HepG2 (cell line): Measurements from ENCODE around the gene ATP12A. TPM values are rescaled to one million over a fixed set of nuclear protein-coding genes. Genes with fewer than 3 reads are reported as not detected.

ENCODE experiments used
- ATAC-seq: fragments of 200-7000 bp; cut with Tn5 transposase; 3 replicates; pipeline ENCODE4 v1.9.1; 2020; ENCODE audit warnings: mild to moderate bottlenecking, moderate library complexity
- BruUV-seq: library from RNA; stranded (reverse); fragments of 400-500 nt; replicated peaks from 2 replicates; lab custom pipeline; 2021; lab: Mats Ljungman, UMichigan
- CTCF ChIA-PET: fragments of 300-600 bp; formaldehyde crosslinking; extraction: SDS; loops from one replicate; lab custom pipeline; 2021; ENCODE audit warnings: low total read pairs, inconsistent platforms, low intra/inter-chr PET ratio; lab: Yijun Ruan, JAX
- POLR2A ChIA-PET: fragments of 350-600 bp; sonication (Branson Sonifier 250); formaldehyde crosslinking; loops from one replicate; lab custom pipeline; 2020; ENCODE audit warnings: antibody characterized with exemption, inconsistent platforms; lab: Yijun Ruan, JAX
- DNase-seq: peaks from one replicate; pipeline ENCODE4 v3.0.0-alpha.2; 2015; ENCODE audit warnings: low spot score
- FAIRE-seq: peaks from 3 replicates; lab custom pipeline; 2011; peaks lifted over from hg19 to GRCh38; lab: Jason Lieb, UNC
- H2AFZ ChIP-seq: one replicate; pipeline ENCODE4 v1.6.1; 2011; ENCODE audit warnings: low read length, inconsistent platforms
- H3K27ac ChIP-seq: fragments of 300-600 bp; 3 replicates; pipeline ENCODE4 v1.8.0; 2011; ENCODE audit warnings: mixed run types, mild to moderate bottlenecking, mixed read lengths, low read length, inconsistent platforms; ENCODE audit not compliant: insufficient read depth; ENCODE audit errors: extremely low read length
- H3K27me3 ChIP-seq, 2 experiments: fragments of 200-600 bp in 1 of 2; 2 replicates in 1 of 2; 3 replicates in 1 of 2; pipeline versions ENCODE4 v1.6.0 to v1.8.0; 2011; ENCODE audit warnings: low read length in 2 of 2, mild to moderate bottlenecking in 2 of 2, moderate library complexity in 2 of 2, inconsistent platforms in 1 of 2; ENCODE audit not compliant: insufficient read depth in 2 of 2, control insufficient read depth in 1 of 2
- H3K36me3 ChIP-seq, 2 experiments: fragments of 200-600 bp in 1 of 2; replicated peaks in 1 of 2; 2 replicates in 1 of 2; 3 replicates in 1 of 2; pipeline versions ENCODE4 v1.5.1 to v1.8.0; 2011; ENCODE audit warnings: low read length in 2 of 2, inconsistent platforms in 1 of 2; ENCODE audit not compliant: insufficient read depth in 2 of 2, control insufficient read depth in 1 of 2
- H3K4me1 ChIP-seq: 2 replicates; pipeline ENCODE4 v1.5.1; 2012; ENCODE audit warnings: low read length, inconsistent platforms; ENCODE audit not compliant: insufficient read depth
- H3K4me2 ChIP-seq: 2 replicates; pipeline ENCODE4 v1.6.0; 2011; ENCODE audit warnings: low read depth, low read length, inconsistent platforms
- H3K4me3 ChIP-seq, 3 experiments: fragments of 200-600 bp in 1 of 3; sonication (generic), shearing (Covaris generic) in 1 of 3; replicated peaks in 1 of 3; 2 replicates each; pipeline ENCODE4 v1.5.1; 2011 to 2016; ENCODE audit warnings: low read length in 3 of 3, inconsistent platforms in 2 of 3, low read depth in 2 of 3, mild to moderate bottlenecking in 2 of 3, control low read depth in 1 of 3, mixed read lengths in 1 of 3; ENCODE audit not compliant: insufficient read depth in 1 of 3
- H3K79me2 ChIP-seq: one replicate; pipeline ENCODE4 v1.6.1; 2011; ENCODE audit warnings: low read length, inconsistent platforms; ENCODE audit not compliant: insufficient read depth
- H3K9ac ChIP-seq: 2 replicates; pipeline ENCODE4 v1.6.0; 2011; ENCODE audit warnings: mild to moderate bottlenecking, low read depth, low read length, inconsistent platforms; ENCODE audit not compliant: insufficient read depth
- H3K9me3 ChIP-seq: 2 replicates; pipeline ENCODE4 v1.5.1; 2012; ENCODE audit warnings: mild to moderate bottlenecking, low read length
- H4K20me1 ChIP-seq: 2 replicates; pipeline ENCODE4 v1.6.0; 2011; ENCODE audit warnings: inconsistent platforms, mild to moderate bottlenecking, low read length, moderate library complexity; ENCODE audit not compliant: insufficient read depth
- CREM ChIP-seq, 2 experiments: sonication (generic) in 1 of 2; formaldehyde crosslinking in 1 of 2; IDR thresholded peaks; 2 replicates each; pipeline versions ENCODE4 v1.4.0 to v1.6.1; 2016 to 2020; ENCODE audit warnings: antibody characterized with exemption in 1 of 2, mild to moderate bottlenecking in 1 of 2, missing genetic modification reagents in 1 of 2
- EP300 ChIP-seq, 3 experiments: sonication (generic) in 1 of 3; formaldehyde crosslinking in 1 of 3; IDR thresholded peaks; 2 replicates each; pipeline versions ENCODE4 v1.5.1 to v1.6.1; 2011 to 2020; ENCODE audit warnings: low read depth in 2 of 3, low read length in 2 of 3, borderline replicate concordance in 1 of 3, improper control_type of control experiment in 1 of 3, mild to moderate bottlenecking in 1 of 3, missing genetic modification reagents in 1 of 3, moderate library complexity in 1 of 3
- MAX ChIP-seq: IDR thresholded peaks from 2 replicates; pipeline ENCODE4 v1.6.1; 2012; ENCODE audit warnings: inconsistent platforms
- MXI1 ChIP-seq: IDR thresholded peaks from 3 replicates; pipeline ENCODE4 v1.6.1; 2012; ENCODE audit warnings: low read depth, low read length, inconsistent platforms, borderline replicate concordance
- MYPOP ChIP-seq: sonication (generic); formaldehyde crosslinking; IDR thresholded peaks from 2 replicates; pipeline ENCODE4 v1.8.1; 2023; ENCODE audit warnings: mild to moderate bottlenecking, moderate library complexity, missing genetic modification reagents
- POLR2A ChIP-seq, 2 experiments: IDR thresholded peaks; 2 replicates each; pipeline ENCODE4 v1.6.1; 2011; ENCODE audit warnings: low read depth in 2 of 2, low read length in 2 of 2, mild to moderate bottlenecking in 1 of 2, moderate library complexity in 1 of 2; ENCODE audit not compliant: insufficient read depth in 1 of 2
- SCMH1 ChIP-seq: sonication (generic); formaldehyde crosslinking; IDR thresholded peaks from 2 replicates; pipeline ENCODE4 v1.9.0; 2021; ENCODE audit warnings: missing genetic modification reagents, mild to moderate bottlenecking, borderline replicate concordance
- ZNF639 ChIP-seq: conservative IDR thresholded peaks from 2 replicates; pipeline ENCODE4 v1.6.1; 2018; ENCODE audit warnings: missing genetic modification reagents
- WGBS: methylation state at CpG from one replicate; pipeline ENCODE4 v1.1.6; 2017; ENCODE audit warnings: low lambda C conversion rate; 5-methylcytosine and 5-hydroxymethylcytosine counted together
- in situ Hi-C: cut with HindIII; loops from 2 replicates; pipeline ENCODE4 v1.10.0; 2017; ENCODE audit warnings: low pct_unique_long_range_greater_than_20kb; ENCODE audit not compliant: extremely low pct_ligation_motif_present
- intact Hi-C: fragments of 100-400 bp; cut with micrococcal nuclease; formaldehyde crosslinking; loops from one replicate; pipeline ENCODE4 v1.10.0; 2022; ENCODE audit not compliant: unreplicated experiment
- polyA plus RNA-seq, 8 experiments: library from polyadenylated mRNA; depleted of rRNA in 3 of 8; stranded (reverse) in 7 of 8; unstranded in 1 of 8; fragments of >200 nt; fragmentation: Illumina TruSeq in 4 of 8; extraction: Trizol in 4 of 8; gene quantifications; 2 replicates each; pipeline versions ENCODE4 v1.2.1 to v1.2.3, GENCODE V29; 2011 to 2016; ENCODE audit warnings: low read depth in 4 of 8, missing spikeins in 1 of 8, mixed read lengths in 1 of 8; ENCODE audit not compliant: insufficient read depth in 1 of 8
- total RNA-seq, 5 experiments: library from RNA; depleted of rRNA; stranded (reverse); fragments of >200 nt; fragmentation: Illumina TruSeq; extraction: Trizol; gene quantifications; 2 replicates each; pipeline ENCODE4 v1.2.3, GENCODE V29; 2016; ENCODE audit warnings: low read depth in 1 of 5

ATP12A gene
- total and polyA plus RNA-seq, 2 of the 13 experiments (the other 11 are each of a cell fraction or from before 2014, with no cell fraction given) = not detected

GRCh38 chr13:24670174-24670573, 10.0 kb upstream of the ATP12A start:
- Histone ChIP-seq H3K36me3 (no peaks in the 10 kb centered on the region), H3K27ac (no peak overlapping the region), H3K9me3 (no peaks in the 10 kb centered on the region), H3K4me2 (no peak overlapping the region), H3K9ac (no peak overlapping the region), H4K20me1 (no peaks in the 10 kb centered on the region), H3K27me3 (peaks cover 3 to 33% of the 10 kb centered on the region in 2 experiments; a peak in 4 of 5 replicates), H3K4me3 (no peak overlapping the region), H2AFZ (no peak overlapping the region), H3K79me2 (no peaks in the 10 kb centered on the region), H3K4me1 (peaks cover 9% of the 10 kb centered on the region; the same call in 1 of the 2 replicates)
- in situ Hi-C loops (loop anchor here (5.0 kb wide), 1 partner anchor 63 kb away; no protein-coding TSS in a partner anchor), intact Hi-C loops (no loop called here)
- BruUV-seq = no TSS peak
- ATAC-seq (no peak), DNase-seq (no peak), FAIRE-seq (no peak)
- CTCF ChIA-PET = no interaction called here
- 10% methylated on average over 7 of the region's 7 CpGs for WGBS
- TF ChIP-seq ZNF639 (CRISPR knock-in tag) (no peak), SCMH1 (no peak), EP300 (IDR thresholded peaks at IDR 0.05; ENCODE audit: low read depth in 2 of 2, low read length in 2 of 2) (no peak), EP300 (CRISPR knock-in tag; IDR thresholded peaks at IDR 0.05; ENCODE audit: borderline replicate concordance) (no peak), MAX (no peak), POLR2A (IDR thresholded peaks at IDR 0.05; ENCODE audit: insufficient read depth in 1 of 2, low read depth in 2 of 2, low read length in 2 of 2) (no peak), MXI1 (no peak), MYPOP (CRISPR knock-in tag) (no peak), CREM (IDR thresholded peaks at IDR 0.05) (no peak), CREM (CRISPR knock-in tag; IDR thresholded peaks at IDR 0.05) (no peak)
- POLR2A ChIA-PET = no interaction called here
